GM18507 (cell line): ENCODE measurements around the gene FGD5.
A peak's percentile ranks its signal among the peaks of the same experiment; 100 is the strongest.

Experiments used
- DNase-seq: peaks from one replicate; pipeline ENCODE4 v3.0.0; 2011; ENCODE audit warnings: low read depth; ENCODE audit not compliant: insufficient read length; ENCODE audit errors: extremely low spot score
- FAIRE-seq: peaks from 2 replicates; lab custom pipeline; 2011; peaks lifted over from hg19 to GRCh38; lab: Jason Lieb, UNC

Gene FGD5

GRCh38 chr3:14845826-14846225, 27.1 kb downstream of the FGD5 start:
- FAIRE-seq = no peak

GRCh38 chr3:14846226-14846880, 27.6 kb downstream of the FGD5 start:
- no peak for DNase-seq

More at GRCh38 chr3:14845826-14846225, 27.1 kb downstream of the FGD5 start:
- no peak for DNase-seq

GRCh38 chr3:14847613-14848541, 29.1 kb downstream of the FGD5 start:
- FAIRE-seq (no peak), DNase-seq (peak; percentile 38)

More at GRCh38 chr3:14846226-14846880, 27.6 kb downstream of the FGD5 start:
- FAIRE-seq = no peak

- FAIRE-seq (no peak), DNase-seq (no peak)
These were observed 30.1 kb downstream of the FGD5 start for GRCh38 chr3:14848906-14849305.

GRCh38 chr3:14849638-14850230, 31.0 kb downstream of the FGD5 start:
- FAIRE-seq (no peak), DNase-seq (no peak)

- FAIRE-seq = no peak
These were observed 33.4 kb downstream of the FGD5 start for GRCh38 chr3:14852058-14852594.

GRCh38 chr3:14852717-14853116, 34.0 kb downstream of the FGD5 start:
- DNase-seq (no peak), FAIRE-seq (no peak)

More at GRCh38 chr3:14852058-14852594, 33.4 kb downstream of the FGD5 start:
- DNase-seq = no peak

GRCh38 chr3:14853271-14853951, 34.6 kb downstream of the FGD5 start:
- FAIRE-seq = no peak
- no peak for DNase-seq

GRCh38 chr3:14857506-14857905, 38.7 kb downstream of the FGD5 start:
- no peak for FAIRE-seq
- DNase-seq = no peak

GRCh38 chr3:14858105-14858504, 39.3 kb downstream of the FGD5 start:
- no peak for FAIRE-seq
- no peak for DNase-seq

- FAIRE-seq = no peak
These were observed 41.1 kb downstream of the FGD5 start for GRCh38 chr3:14859880-14860279.

GRCh38 chr3:14861031-14861430, 42.3 kb downstream of the FGD5 start:
- no peak for DNase-seq
- FAIRE-seq = no peak

More at GRCh38 chr3:14859880-14860279, 41.1 kb downstream of the FGD5 start:
- DNase-seq = no peak

- no peak for FAIRE-seq
- no peak for DNase-seq
These were observed 42.9 kb downstream of the FGD5 start for GRCh38 chr3:14861446-14862302.

GRCh38 chr3:14862303-14862660, 43.5 kb downstream of the FGD5 start:
- no peak for FAIRE-seq
- no peak for DNase-seq

GRCh38 chr3:14862661-14863230, 44.0 kb downstream of the FGD5 start:
- FAIRE-seq (no peak), DNase-seq (no peak)

GRCh38 chr3:14863333-14864100, 44.8 kb downstream of the FGD5 start:
- no peak for DNase-seq
- no peak for FAIRE-seq

GRCh38 chr3:14864131-14864530, 45.4 kb downstream of the FGD5 start:
- no peak for FAIRE-seq
- no peak for DNase-seq

- DNase-seq = no peak
- FAIRE-seq = no peak
These were observed 47.9 kb downstream of the FGD5 start for GRCh38 chr3:14866627-14867026.
